ENCODE data around the gene VCY1B. TPM values are rescaled to one million over a fixed set of nuclear protein-coding genes. Genes with fewer than 3 reads are reported as not detected.

VCY1B gene
- not detected in 2 replicates for total RNA-seq

DNA sequence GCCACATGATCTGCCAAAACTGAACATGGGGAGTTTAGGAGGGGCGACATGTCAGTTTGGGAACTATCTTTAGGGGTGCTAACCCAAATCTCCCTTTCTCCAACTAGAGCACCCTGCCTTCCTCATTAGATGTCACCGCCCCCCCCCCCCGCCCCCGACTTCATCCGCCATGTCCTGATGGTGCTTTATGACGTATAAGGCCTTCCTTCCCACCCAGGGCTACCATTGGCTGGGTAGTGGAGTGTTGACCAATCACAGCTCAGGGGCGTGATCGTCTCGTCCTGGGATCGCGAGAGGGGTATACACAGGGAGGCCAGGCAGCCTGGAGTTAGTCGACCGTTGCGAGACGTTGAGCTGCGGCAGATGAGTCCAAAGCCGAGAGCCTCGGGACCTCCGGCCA lies at the start of gene VCY1B:
Gene VCY1B, plus strand, starts transcription at position 301 of the 400 bp plus-strand sequence. Its CDS starts 63 bp downstream, at position 364.

Other genes with a start within 250 kb of the VCY1B start
- not detected in 2 replicates for gene VCY, start 69.8 kb upstream of the VCY1B start, total RNA-seq

Measured in cardiac ventricle fibroblast (primary cell).